HEK293 (cell line): ENCODE results near the gene TET1.

ENCODE experiments used
- YY1 ChIP-seq: fragments of 450-650 bp; formaldehyde crosslinking; IDR thresholded peaks from 2 replicates; pipeline ENCODE4 v1.5.1; 2018; ENCODE audit warnings: missing biosample characterization, missing genetic modification characterization
- ZNF324 ChIP-seq: fragments of 450-650 bp; formaldehyde crosslinking; IDR thresholded peaks from 2 replicates; pipeline ENCODE4 v1.5.1; 2016; ENCODE audit warnings: missing biosample characterization, missing genetic modification characterization
- ZNF701 ChIP-seq: fragments of 450-650 bp; formaldehyde crosslinking; IDR thresholded peaks from 2 replicates; pipeline ENCODE4 v1.5.1; 2016; ENCODE audit warnings: missing biosample characterization, missing genetic modification characterization
- TF ChIP-seq, protein P1 (sequence below): fragments of 450-650 bp; formaldehyde crosslinking; IDR thresholded peaks from 2 replicates; pipeline ENCODE4 v1.5.1; 2016; ENCODE audit warnings: missing biosample characterization, missing genetic modification characterization
- TF ChIP-seq, protein P2 (sequence below): fragments of 450-650 bp; formaldehyde crosslinking; IDR thresholded peaks from 2 replicates; pipeline ENCODE4 v1.5.1; 2016; ENCODE audit warnings: missing biosample characterization, missing genetic modification characterization

DNA sequence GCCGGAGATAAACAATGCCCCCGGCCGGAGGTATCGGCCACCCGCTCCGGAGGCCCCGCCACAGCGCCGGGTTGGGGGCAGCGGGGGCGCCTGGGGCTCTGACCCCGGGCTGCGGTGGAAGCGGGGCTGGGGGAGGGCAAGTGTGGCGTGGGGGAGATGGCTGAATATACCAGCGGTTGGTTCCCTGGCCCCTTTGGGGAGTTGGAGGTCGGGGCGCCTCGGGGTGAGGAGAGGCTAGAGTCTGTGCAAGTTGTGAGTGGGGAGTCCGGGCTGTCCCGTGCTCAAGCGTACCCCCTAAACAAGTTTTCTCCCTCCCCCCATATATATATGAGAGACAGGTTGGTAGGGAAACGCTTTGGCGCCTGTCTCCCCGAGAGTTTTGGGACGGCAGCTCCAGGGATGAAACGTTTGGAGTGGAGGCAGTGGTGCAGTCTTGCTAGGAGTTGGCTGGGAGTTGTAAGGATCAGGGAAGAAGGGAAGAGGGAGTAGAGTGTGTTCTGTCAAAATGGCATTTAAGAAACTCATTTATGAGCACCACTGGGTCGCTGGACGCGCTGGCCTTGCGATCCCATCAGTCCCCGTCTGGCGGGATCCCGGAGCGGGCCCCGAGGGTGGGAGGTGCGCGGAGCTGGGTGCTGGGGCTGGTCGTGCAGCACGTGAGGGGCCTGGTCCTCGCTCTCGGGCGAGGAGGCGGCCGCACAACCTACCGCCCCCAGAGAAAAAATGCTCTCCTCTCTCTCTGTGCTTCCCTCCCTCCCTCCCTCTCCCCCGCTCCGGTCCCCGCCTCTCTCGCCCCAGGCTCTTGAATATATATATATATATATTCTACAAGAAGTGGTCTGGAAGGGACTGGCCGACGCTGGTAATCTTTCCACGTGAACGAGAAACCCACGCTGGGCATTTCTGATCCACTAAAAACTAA lies 1.1 kb downstream of the TET1 start:
- no peak for TF ChIP-seq ZNF701
- TF ChIP-seq, protein P1, sequence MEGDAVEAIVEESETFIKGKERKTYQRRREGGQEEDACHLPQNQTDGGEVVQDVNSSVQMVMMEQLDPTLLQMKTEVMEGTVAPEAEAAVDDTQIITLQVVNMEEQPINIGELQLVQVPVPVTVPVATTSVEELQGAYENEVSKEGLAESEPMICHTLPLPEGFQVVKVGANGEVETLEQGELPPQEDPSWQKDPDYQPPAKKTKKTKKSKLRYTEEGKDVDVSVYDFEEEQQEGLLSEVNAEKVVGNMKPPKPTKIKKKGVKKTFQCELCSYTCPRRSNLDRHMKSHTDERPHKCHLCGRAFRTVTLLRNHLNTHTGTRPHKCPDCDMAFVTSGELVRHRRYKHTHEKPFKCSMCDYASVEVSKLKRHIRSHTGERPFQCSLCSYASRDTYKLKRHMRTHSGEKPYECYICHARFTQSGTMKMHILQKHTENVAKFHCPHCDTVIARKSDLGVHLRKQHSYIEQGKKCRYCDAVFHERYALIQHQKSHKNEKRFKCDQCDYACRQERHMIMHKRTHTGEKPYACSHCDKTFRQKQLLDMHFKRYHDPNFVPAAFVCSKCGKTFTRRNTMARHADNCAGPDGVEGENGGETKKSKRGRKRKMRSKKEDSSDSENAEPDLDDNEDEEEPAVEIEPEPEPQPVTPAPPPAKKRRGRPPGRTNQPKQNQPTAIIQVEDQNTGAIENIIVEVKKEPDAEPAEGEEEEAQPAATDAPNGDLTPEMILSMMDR (tag by site-specific recombination): no peak; the same call in 1 of the 2 replicates
- TF ChIP-seq, protein P2, sequence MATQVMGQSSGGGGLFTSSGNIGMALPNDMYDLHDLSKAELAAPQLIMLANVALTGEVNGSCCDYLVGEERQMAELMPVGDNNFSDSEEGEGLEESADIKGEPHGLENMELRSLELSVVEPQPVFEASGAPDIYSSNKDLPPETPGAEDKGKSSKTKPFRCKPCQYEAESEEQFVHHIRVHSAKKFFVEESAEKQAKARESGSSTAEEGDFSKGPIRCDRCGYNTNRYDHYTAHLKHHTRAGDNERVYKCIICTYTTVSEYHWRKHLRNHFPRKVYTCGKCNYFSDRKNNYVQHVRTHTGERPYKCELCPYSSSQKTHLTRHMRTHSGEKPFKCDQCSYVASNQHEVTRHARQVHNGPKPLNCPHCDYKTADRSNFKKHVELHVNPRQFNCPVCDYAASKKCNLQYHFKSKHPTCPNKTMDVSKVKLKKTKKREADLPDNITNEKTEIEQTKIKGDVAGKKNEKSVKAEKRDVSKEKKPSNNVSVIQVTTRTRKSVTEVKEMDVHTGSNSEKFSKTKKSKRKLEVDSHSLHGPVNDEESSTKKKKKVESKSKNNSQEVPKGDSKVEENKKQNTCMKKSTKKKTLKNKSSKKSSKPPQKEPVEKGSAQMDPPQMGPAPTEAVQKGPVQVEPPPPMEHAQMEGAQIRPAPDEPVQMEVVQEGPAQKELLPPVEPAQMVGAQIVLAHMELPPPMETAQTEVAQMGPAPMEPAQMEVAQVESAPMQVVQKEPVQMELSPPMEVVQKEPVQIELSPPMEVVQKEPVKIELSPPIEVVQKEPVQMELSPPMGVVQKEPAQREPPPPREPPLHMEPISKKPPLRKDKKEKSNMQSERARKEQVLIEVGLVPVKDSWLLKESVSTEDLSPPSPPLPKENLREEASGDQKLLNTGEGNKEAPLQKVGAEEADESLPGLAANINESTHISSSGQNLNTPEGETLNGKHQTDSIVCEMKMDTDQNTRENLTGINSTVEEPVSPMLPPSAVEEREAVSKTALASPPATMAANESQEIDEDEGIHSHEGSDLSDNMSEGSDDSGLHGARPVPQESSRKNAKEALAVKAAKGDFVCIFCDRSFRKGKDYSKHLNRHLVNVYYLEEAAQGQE (tag by site-specific recombination): no peak
- no peak for TF ChIP-seq YY1 (tag by site-specific recombination)
- no peak for TF ChIP-seq ZNF324 (tag by site-specific recombination)
